Measurements from ENCODE around the gene FCMR.
A peak's percentile ranks its signal among the peaks of the same experiment; 100 is the strongest.
"Not testable (repeated sequence)": the region's sequence is repeated elsewhere in the genome, so short reads cannot be mapped to it uniquely, and the experiment has no call there.

Gene FCMR

DNA sequence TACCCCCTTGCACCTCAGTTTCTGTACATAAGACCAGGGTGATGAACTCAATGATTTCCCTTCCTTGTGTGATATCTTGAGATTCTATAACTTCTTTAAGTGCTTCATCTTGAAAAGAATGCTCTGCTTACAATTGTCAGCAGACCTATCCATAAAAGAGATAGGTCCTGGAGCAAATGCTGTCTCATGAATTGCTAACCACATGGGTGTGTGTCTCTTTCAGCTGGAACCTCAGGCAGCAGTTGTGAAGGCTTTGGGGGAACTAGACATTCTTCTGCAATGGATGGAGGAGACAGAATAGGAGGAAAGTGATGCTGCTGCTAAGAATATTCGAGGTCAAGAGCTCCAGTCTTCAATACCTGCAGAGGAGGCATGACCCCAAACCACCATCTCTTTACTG, 53.5 kb downstream of the FCMR start:
- DNase-seq: no peak

DNA sequence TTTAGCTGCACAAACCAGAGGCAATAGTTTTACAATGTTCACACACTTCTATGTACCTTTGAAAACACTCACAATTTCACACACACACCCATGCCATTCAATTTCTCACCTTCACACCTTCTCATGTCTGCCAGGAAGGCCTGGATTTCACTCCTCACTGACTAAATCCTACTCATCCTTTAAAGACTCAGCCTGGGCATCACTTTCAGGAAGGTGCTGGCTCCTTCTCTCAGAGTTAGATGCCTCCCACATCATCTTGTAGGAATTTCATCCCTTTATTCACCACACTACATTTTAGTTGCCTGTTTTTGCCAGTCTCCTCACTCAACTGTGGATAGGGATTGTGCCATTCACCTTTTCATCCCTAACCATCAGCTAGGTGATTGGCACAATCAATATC, 54.0 kb downstream of the FCMR start:
- DNase-seq: no peak

DNA sequence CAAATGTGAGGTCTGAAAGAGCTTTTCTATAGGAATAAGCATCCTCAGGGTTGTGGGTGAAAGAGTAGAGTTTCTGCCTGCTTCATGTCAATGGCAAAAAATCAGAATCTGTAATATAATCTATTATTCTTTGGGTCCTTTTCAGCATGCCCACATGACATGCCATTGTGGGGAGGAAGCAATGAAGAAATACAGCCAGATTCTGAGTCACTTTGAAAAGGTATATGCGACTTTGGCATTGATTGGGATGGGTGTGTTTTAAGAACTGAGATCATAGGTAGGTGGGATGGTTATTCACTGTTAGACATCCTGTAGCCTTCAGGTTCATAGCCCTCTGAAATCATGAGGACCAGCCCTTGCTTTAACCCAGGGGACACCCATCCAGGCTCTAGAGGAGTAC, 54.5 kb downstream of the FCMR start:
- no peak for DNase-seq

DNA sequence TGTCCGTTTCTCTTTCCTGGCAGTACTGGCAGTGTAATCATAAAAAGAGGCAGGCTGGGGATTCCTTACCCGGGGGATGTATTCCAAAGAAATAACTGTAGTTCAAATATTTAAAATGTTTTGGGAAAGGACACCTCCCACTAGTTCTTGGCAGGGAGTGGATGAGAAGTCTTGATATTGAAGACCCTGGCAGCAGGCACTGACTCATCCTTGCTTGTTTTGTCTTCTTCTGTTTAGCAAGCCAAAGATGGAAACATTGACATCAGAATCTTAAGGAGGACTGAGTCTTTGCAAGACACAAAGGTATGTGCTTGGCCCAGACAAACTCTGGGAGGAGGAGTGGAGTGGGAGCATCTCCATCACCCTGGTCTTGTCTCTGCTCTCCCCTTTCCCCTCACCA, 55.7 kb downstream of the FCMR start:
- no peak for DNase-seq

DNA sequence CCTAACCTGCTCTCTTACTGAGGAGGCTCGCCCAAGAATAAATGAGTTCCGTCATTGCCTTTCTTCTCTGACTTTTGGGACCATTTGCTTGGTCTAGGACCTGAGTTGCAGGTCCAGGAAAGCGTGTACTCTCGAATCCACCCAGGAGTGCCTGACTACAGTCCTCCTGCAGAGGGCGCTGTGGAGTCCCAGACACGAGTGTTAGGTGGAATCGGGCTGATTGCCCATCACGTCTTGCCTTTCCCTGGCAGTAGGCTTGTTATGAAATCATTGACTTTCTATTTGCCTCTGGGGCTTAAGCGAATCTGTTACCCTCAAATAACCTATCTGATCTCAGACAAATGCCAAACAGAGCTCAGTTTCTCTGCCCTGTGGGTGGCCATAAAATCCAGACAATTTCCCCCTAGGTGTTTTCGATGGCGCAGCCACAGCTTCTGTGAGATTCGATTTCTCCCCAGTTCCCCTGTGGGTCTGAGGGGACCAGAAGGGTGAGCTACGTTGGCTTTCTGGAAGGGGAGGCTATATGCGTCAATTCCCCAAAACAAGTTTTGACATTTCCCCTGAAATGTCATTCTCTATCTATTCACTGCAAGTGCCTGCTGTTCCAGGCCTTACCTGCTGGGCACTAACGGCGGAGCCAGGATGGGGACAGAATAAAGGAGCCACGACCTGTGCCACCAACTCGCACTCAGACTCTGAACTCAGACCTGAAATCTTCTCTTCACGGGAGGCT, 56.6 kb downstream of the FCMR start, which contains the start of gene IL20:
Gene IL20, plus strand, starts transcription at position 685 of the 733 bp plus-strand sequence. CDS start 230 bp downstream, outside the sequence.
- DNase-seq: peak; percentile 85

DNA sequence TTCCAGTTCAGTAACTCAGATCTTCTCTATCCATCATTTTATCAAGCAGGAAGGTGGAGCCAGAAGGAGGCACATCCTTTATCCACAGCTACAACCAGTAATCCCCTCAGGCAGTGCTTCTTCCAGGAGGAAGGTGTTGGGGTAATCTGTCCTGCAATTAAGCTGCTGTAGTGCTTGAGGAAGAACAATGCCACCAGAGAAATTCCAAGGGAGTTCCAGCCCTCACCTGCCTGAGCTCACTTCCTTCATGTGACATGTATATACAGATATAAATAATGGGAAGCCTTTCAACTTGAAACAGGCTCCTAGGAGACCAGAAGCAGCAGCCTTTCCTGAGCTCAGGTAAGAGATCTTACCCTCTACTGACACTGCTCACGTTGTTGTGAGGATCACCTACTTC, 58.5 kb downstream of the FCMR start:
- DNase-seq: no peak

DNA sequence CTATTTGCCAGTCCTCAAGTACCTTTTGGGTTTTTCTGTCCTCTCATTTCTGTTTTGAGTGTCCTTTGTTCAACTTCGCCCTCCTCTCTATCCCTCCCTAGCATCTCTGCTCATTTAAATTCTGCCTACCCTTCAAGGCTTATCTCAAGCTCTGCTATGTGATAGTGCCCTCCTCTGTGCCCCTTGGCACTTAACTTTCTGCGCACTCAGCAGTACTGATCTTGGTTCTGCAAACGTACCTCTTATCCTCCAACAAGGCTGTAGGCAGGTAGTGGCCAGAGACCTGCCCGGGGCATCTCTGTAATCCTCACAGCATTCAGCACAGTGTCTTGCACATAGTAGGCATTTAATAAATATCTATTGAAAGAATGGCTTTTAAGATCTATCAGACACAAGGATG, 61.6 kb downstream of the FCMR start:
- no peak for DNase-seq

DNA sequence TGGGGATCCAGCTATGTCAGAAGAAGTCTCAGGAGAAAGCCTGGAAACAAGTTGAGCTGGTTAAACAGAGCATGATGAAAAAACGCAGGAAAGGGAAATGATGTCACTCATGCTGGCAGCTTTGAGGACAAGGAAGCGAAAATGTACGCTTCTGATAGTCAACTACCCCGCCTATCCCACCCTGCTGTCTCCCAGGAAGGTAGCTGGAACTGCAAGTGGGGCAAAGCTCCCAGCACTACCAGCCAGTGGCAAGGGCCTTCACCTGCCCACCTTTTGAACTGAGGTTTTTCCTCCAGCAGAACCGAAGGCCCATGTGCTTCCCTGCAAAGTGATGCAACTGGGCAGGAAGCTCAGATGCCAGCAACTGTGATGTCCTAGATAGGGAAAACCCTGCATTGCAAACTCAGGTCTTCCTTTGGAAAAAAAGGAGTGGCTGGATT, 62.6 kb downstream of the FCMR start:
- DNase-seq: no peak

DNA sequence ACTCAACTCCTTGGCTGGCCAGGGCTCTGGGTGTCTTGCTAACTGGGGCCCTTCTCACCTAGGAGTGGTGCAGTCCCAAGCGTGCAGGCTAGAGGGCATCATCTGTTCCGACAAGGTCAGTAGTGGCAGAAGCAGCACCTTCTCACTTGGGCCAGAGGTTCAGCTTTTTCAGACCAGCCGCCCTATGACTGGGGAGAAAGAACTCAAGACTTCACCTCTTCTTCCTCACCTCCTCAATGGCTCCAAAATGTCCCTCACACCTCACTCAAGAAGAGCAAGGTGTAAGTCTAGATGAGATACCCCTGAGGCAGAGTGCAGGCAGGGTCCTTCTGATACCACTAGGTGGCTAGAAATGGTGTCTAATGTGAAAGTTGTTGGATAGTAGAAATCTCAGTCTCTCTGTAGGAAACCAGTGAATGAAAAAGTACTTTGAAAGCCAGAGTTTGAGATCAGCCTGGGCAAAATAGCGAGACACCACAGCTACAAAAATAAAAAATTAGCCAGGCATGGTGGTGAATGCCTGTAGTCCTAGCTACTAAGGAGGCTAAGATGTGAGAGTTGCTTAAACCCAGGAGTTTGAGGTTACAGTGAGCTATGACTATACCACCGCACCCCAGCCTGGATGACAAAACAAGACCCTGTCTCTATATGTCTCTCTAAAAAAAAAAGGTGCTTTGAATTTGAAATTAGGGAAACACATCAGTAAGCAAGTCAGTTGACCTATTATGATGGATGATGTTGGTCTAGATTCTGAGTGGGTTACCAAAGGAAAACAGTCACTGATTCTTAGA, 64.9 kb downstream of the FCMR start:
- DNase-seq: no peak

DNA sequence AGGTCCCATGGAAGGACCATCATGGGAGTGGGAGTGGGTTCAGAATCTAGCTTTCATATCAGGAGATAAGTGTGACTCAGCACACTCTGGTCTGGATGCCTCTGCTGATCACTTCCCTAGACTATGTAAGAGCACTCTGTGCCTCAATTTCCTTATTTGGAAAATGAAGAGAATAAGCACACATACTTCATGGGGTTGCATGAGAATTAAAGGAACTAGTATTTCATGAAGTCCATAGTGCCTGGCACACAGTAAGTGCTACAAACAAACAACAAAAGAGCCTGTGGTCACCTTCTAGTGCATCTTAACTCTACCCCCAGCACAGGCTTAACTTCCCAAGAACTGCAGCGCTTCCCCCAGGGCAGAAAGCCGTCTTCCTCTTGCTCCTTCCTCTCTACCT, 65.9 kb downstream of the FCMR start:
- no peak for DNase-seq

DNA sequence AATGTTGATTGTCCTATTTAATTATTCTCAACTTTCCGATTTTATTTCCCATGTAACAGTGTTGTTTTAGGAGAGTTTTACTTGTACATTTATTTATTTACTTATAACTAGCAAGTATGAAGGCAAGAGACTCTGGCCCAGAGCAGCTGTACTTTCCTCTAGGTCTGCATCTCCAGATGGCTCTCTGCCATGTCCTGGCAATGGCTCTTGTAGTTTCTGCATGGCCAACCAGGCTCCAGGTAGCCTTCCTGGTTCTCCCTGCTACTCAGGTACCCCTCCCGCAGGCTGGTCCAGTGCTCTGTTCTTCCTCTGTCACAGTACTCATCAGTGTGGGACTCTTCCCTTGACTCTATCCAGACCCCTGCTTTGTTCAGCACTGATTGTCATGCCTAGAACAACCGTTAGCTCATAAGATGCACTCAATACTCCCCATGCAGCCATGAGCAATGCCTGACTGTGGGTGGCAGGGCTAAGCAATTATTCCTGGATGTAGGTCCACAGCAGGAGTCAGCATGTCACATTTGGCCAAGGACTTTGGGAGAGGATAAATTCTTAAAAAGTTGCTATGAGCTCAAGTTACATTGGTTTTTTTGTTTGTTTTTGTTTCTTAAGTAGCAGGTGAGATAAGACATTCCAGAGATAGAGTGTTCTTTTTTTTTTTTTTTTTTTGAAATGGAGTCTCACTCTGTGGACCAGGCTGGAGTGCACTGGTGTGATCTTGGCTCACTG, 67.2 kb downstream of the FCMR start:
- no peak for DNase-seq

DNA sequence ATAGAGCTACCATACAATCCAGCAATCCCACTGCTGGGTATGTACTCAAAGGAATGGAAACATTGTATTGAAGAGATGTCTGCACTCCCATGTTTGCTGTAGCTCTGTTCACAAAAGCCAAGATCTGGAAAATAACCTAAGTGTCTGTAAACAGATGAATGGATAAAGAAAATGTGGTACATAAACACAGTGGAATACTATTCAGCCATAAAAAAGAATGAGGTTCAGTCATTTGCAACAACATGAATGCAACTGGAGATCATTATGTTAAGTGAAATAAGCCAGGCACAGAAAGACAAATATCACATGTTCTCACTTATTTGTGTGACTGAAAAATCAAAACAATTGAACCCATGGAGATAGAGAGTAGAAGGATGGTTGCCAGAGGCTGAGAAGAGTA, 68.0 kb downstream of the FCMR start:
- DNase-seq: not testable (repeated sequence)

Measured in effector CD4-positive, alpha-beta T cell (primary cell).